Endodermal cell (in vitro differentiated cells): ENCODE data around the gene SETX. TPM values are rescaled to one million over a fixed set of nuclear protein-coding genes. Genes with fewer than 3 reads are reported as not detected.

Source experiments
- DNase-seq: peaks from one replicate; pipeline ENCODE4 v3.0.0-alpha.2; 2017
- H3K27ac ChIP-seq: 2 replicates; pipeline ENCODE4 v1.5.1; 2013; ENCODE audit warnings: mild to moderate bottlenecking, low read depth, low read length, moderate library complexity
- H3K27me3 ChIP-seq: 2 replicates; pipeline ENCODE4 v1.6.1; 2013; ENCODE audit warnings: mild to moderate bottlenecking, low read length, moderate library complexity; ENCODE audit not compliant: insufficient read depth, control insufficient read depth, poor library complexity, severe bottlenecking
- H3K36me3 ChIP-seq: 2 replicates; pipeline ENCODE4 v1.7.0; 2013; ENCODE audit warnings: mild to moderate bottlenecking, low read length, moderate library complexity; ENCODE audit not compliant: control insufficient read depth, insufficient read depth
- H3K4me1 ChIP-seq: one replicate; pipeline ENCODE4 v1.7.0; 2013; ENCODE audit warnings: low read length; ENCODE audit not compliant: control insufficient read depth, insufficient read depth
- H3K4me3 ChIP-seq: 2 replicates; pipeline ENCODE4 v1.5.1; 2013; ENCODE audit warnings: mild to moderate bottlenecking, low read length, moderate library complexity
- H3K9ac ChIP-seq: 2 replicates; pipeline ENCODE4 v1.6.1; 2013; ENCODE audit warnings: mild to moderate bottlenecking, low read length, moderate library complexity; ENCODE audit not compliant: poor library complexity, severe bottlenecking; ENCODE audit errors: extremely low read depth
- H3K9me3 ChIP-seq: 2 replicates; pipeline ENCODE4 v1.6.1; 2013; ENCODE audit warnings: mild to moderate bottlenecking, low read length, moderate library complexity; ENCODE audit not compliant: control insufficient read depth
- H3K27ac Mint-ChIP-seq: 2 replicates; pipeline ENCODE4 v1.8.0; 2020; ENCODE audit warnings: mixed read lengths
- H3K27me3 Mint-ChIP-seq: 2 replicates; pipeline ENCODE4 v1.8.0; 2021; ENCODE audit warnings: mild to moderate bottlenecking, mixed read lengths; ENCODE audit not compliant: insufficient read depth
- H3K36me3 Mint-ChIP-seq: 2 replicates; pipeline ENCODE4 v1.8.0; 2020; ENCODE audit warnings: low read depth, mixed read lengths
- H3K4me1 Mint-ChIP-seq: 2 replicates; pipeline ENCODE4 v1.8.0; 2020; ENCODE audit warnings: mixed read lengths
- H3K4me3 Mint-ChIP-seq: 2 replicates; pipeline ENCODE4 v1.8.0; 2020; ENCODE audit warnings: mild to moderate bottlenecking, moderate library complexity, mixed read lengths
- H3K9me3 Mint-ChIP-seq: 2 replicates; pipeline ENCODE4 v1.8.0; 2020; ENCODE audit warnings: mild to moderate bottlenecking, mixed read lengths
- CTCF ChIP-seq: fragments of 200-600 bp; sonication (generic); conservative IDR thresholded peaks from 2 replicates; pipeline ENCODE4 v1.5.0; 2021; ENCODE audit warnings: antibody characterized with exemption, mild to moderate bottlenecking
- WGBS, 2 experiments: methylation state at CpG; one replicate each; pipeline versions ENCODE4 v1.1.5 to v1.1.7; 2013; ENCODE audit warnings: missing lambda C conversion rate in 2 of 2, mixed read lengths in 1 of 2; ENCODE audit not compliant: insufficient coverage in 1 of 2, insufficient read length in 1 of 2; 5-methylcytosine and 5-hydroxymethylcytosine counted together
- total RNA-seq, 2 donors: library from RNA; stranded (reverse); fragmentation: NEBNext Ultra II Directional in 1 of 2; extraction: Animal tissue kit (Norgen Biotek cat#: 25700) in 1 of 2; gene quantifications; 2 replicates in 1 of 2; 3 replicates in 1 of 2; pipeline ENCODE4 v1.2.1, GENCODE V29; 2021

The SETX gene
- total RNA-seq, 2 donors from 2014 or later, result 40.0 to 53.3 TPM

- peaks cover 31% of the 10 kb centered on the region for H3K36me3 Mint-ChIP-seq
- Histone ChIP-seq H3K27me3 (no peaks in the 10 kb centered on the region), H3K27ac (no peak overlapping the region), H3K4me3 (no peak overlapping the region), H3K9ac (no peak overlapping the region), H3K9me3 (no peaks in the 10 kb centered on the region), H3K4me1 (no peaks in the 10 kb centered on the region), H3K36me3 (peaks cover 43% of the 10 kb centered on the region)
- H3K9me3 Mint-ChIP-seq, result no peaks in the 10 kb centered on the region
- H3K27me3 Mint-ChIP-seq, result no peaks in the 10 kb centered on the region
- H3K4me3 Mint-ChIP-seq, result no peak overlapping the region
- no peak overlapping the region for H3K27ac Mint-ChIP-seq
- TF ChIP-seq CTCF, result no peak
- DNase-seq, result no peak
- WGBS, 2 experiments, result 82 to 96% methylated on average over 2 to 3 of the region's 3 CpGs
- H3K4me1 Mint-ChIP-seq, result no peaks in the 10 kb centered on the region
Observed at GRCh38 chr9:132260846-132261245, 93.9 kb downstream of the SETX start.

DNA sequence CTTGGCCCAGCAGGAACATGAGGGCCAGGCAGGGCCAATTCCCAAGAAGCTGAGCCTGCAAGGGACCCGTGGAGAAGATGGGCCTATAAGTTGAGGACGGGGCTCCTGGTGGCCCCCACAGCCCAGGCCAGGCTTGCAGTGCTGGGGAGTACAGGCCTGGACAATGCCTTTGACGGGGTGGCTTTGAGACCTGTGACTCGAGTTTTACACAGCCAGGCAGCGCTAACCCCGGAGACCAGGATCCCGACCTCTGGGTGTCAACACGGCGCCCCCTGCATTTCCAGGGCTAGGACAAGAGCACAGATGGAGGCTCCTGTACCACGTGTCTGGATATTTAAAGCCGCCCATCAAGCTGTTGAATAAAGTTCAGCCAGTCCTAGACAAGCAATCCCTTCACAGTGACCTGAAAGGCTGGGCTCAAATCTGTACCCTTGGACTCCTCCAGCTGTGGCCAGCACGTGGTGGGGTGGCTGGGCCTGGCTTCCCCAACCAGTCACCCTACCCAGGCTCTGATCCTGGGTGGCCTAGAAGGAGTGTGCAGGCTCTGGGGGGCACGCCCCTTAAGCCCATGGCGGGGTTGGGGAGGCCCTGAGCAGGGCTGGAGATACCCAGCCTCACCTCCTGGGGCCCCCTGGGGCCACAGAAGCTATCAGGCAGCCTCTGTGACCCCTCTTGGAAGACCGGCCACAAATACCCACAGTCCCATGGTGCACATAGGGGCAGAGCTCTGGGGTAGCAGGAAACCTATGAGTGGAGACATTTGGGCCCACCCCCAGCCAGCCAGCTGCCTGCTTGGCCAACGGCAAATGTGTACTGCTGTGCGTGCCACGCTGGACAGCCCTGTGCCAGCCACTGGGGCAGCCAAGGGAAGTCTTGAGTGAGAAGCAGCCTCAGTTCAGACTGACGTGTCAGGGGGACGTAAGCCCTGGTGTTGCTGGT is 104.2 kb downstream of the SETX start:
- Mint-ChIP-seq H3K4me3 (no peak overlapping the region), H3K27ac (no peak overlapping the region), H3K36me3 (peaks cover 3% of the 10 kb centered on the region), H3K27me3 (peaks cover 4% of the 10 kb centered on the region), H3K9me3 (peaks cover 20% of the 10 kb centered on the region), H3K4me1 (no peaks in the 10 kb centered on the region)
- no peak overlapping the region for H3K4me3 ChIP-seq
- 88 to 96% methylated on average over 17 to 20 of the region's 20 CpGs for WGBS, 2 experiments
- no peak overlapping the region for H3K27ac ChIP-seq
- DNase-seq, result peak; percentile 32
- H3K9ac ChIP-seq, result no peak overlapping the region
- no peaks in the 10 kb centered on the region for H3K36me3 ChIP-seq
- no peaks in the 10 kb centered on the region for H3K27me3 ChIP-seq
- H3K4me1 ChIP-seq, result no peaks in the 10 kb centered on the region
- TF ChIP-seq CTCF, result no peak
- peaks cover 16% of the 10 kb centered on the region for H3K9me3 ChIP-seq

DNA sequence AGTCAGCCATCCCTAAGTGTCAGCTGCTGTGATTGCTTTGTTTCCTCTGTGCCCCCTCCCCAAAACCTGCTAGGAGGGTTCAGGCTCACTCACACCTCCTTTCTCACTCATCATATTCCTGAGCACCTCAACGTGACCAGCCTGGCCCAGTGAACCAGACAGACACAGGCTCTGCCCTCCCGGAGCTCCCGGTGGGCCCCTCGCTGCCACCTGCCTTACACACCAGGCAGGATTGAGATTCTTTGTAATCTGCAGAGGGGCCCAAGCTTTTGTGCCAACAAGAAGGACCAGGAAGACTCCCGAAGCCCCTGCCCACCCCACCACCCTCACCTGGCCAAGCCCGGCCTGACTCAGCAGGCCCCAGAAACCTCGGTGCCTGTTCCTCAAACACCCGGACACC is 105.1 kb downstream of the SETX start:
- 92 to 93% methylated on average over 4 to 8 of the region's 8 CpGs for WGBS, 2 experiments
- H3K4me1 Mint-ChIP-seq, result no peaks in the 10 kb centered on the region
- DNase-seq, result no peak
- H3K36me3 Mint-ChIP-seq, result peaks cover 3% of the 10 kb centered on the region
- no peak overlapping the region for H3K4me3 ChIP-seq
- no peak overlapping the region for H3K27ac ChIP-seq
- H3K9ac ChIP-seq, result no peak overlapping the region
- H3K27ac Mint-ChIP-seq, result no peak overlapping the region
- H3K27me3 Mint-ChIP-seq, result peaks cover 3% of the 10 kb centered on the region
- no peaks in the 10 kb centered on the region for H3K4me1 ChIP-seq
- H3K9me3 Mint-ChIP-seq, result peaks cover 20% of the 10 kb centered on the region
- H3K9me3 ChIP-seq, result peaks cover 16% of the 10 kb centered on the region
- no peaks in the 10 kb centered on the region for H3K27me3 ChIP-seq
- H3K36me3 ChIP-seq, result no peaks in the 10 kb centered on the region
- no peak overlapping the region for H3K4me3 Mint-ChIP-seq
- TF ChIP-seq CTCF, result no peak
